WI38 (cell line): ENCODE results near the gene ARHGEF11.
"Not testable (repeated sequence)": the region's sequence is repeated elsewhere in the genome, so short reads cannot be mapped to it uniquely, and the experiment has no call there.

Experiments
- H3K4me3 ChIP-seq: 2 replicates; pipeline ENCODE4 v1.5.1; 2011; ENCODE audit warnings: low read depth, mild to moderate bottlenecking, control low read depth, low read length
- CTCF ChIP-seq: IDR thresholded peaks from 2 replicates; pipeline ENCODE4 v1.5.1; 2012; ENCODE audit warnings: low read depth, mild to moderate bottlenecking, control low read depth, low read length

Gene ARHGEF11

DNA sequence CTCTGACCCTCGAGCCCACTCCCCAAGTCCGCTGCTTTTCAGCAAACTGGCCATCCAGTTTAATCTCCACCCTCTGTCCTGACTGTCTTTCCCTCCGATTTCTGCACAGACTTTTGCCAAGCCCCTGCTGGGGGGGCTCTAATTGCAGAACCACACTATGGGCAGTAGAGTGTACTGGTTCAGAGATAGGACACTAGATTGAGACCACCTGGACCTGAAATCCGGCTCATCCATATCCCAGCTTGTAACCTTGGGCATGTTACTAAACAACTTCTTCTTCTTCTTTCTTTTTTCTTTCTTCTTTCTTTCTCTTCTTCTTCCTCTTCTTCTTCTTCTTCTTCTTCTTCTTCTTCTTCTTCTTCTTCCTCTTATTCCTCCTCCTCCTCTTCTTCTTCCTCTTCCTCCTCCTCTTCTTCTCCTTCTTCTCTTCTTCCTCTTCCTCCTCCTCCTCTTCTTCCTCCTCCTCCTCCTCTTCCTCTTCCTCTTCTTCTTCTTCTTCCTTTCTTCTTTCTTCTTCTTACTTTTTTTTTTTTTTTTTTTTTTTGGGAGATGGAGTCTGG is 117.4 kb downstream of the ARHGEF11 start:
- no peak overlapping the region for H3K4me3 ChIP-seq
- TF ChIP-seq CTCF: no peak; the same call in 1 of the 2 replicates

DNA sequence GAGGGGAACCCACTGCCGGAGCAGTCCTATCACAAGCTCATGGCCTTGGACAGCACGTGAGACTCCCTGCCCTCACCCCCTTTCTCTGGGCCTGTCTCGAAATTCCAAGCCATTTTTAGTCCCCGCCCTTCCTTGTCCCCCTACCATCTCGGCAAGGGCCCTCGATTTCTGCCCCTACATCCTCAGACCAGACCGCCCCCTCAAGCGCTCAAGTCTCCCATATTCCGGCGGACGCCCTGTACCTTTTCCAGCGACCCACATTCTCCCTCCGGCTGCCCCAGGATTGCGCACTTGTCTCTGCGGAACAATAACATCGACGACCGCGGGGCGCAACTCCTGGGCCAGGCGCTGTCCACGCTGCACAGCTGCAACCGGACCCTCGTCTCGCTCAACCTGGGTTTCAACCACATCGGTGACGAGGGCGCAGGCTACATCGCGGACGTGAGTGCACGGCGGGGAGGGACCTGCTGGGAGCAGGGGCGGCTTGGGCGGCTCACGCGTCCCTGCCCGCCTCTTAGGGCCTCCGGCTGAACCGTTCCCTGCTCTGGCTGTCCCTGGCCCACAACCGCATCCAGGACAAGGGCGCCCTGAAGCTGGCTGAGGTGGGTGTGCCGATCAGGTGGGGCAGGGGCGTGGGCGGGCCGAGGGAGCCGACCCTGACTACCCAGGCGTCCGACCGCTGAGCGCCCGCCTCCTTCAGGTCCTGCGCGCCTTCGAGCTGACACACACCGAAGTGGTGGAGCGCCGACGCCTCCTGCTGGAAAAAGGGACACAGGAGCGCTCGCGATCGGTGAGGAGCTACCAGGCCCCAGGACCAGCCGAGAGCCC is 118.1 kb downstream of the ARHGEF11 start:
- peak; percentile 72 for TF ChIP-seq CTCF
- peak overlapping the region; percentile 52 for H3K4me3 ChIP-seq

DNA sequence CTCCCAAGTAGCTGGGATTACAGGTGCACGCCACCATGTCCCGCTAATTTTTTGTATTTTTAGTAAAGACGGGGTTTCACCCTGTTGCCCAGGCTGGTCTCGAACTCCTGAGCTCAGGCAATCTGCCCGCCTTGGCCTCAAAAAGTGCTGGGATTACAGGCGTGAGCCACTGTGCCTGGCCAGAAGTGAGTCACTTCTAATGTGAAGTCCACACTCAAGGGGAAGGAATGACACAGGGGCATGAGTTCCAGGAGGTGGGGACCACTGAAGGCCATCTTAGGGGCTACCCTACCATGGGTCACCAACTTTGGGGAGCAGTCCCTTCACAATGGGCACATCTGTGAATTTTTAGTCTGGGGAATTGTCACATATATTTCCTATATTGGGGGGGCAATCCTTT is 118.8 kb downstream of the ARHGEF11 start:
- not testable (repeated sequence) for H3K4me3 ChIP-seq

DNA sequence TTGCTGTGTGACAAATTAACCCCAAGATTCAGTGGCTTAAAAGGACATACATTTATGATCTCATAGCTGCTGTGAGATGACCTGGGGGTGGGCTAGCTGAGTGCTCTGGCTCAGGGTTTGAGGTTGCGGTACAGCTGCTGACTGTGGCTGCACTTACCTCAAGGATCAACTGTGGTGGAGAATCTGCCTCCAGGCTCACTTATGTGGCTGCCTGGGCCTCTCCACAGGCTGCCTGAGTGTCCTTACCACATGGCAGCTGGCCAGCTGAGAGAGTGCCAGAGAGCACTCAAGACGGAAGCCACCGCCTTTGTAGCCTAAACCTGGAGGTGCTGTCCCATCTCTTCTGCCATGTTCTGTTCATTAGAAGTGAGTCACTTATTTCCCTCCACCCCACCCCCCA is 119.4 kb downstream of the ARHGEF11 start:
- H3K4me3 ChIP-seq: no peak overlapping the region
- TF ChIP-seq CTCF: no peak

DNA sequence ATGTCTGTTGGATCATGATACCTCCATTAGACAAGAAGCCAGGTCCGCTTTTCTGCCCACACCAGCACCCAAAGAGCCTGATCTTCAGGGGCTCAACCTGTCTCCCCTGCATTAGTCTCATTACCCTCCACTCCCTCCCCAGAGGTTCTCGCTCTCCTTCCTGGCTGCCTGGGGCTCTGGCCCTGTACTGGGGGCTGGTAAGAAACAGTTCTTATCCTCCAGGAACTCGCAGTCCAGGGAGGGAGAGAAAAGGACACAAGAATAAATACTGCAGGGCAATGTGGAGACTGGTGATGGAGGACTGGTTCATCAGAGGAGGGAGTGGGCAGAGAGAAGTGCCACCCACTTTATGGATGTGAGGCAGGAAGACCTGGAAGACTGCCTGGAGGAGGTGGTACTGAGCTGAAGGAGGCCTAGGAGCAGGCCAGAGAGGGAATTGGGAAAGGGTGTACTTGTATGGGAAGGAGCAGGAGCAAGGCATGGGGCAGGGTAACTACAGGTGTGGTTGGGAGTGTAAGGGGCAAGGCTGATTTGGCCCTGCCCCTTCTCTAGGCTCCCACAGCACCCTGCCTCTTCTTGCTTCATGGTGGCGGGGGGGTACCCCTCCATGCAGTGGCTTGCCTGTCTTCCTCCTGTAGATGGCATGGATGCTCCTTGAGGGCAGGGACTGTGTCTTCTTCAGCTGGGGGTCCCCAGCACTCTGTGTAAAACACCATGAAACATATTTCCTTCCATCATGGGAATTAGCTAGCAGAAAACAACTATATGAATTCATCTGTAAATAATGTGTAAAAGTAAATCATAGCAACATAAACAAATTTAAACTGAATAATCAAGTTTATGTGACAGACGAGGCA is 120.2 kb downstream of the ARHGEF11 start:
- TF ChIP-seq CTCF: no peak
- no peak overlapping the region for H3K4me3 ChIP-seq

DNA sequence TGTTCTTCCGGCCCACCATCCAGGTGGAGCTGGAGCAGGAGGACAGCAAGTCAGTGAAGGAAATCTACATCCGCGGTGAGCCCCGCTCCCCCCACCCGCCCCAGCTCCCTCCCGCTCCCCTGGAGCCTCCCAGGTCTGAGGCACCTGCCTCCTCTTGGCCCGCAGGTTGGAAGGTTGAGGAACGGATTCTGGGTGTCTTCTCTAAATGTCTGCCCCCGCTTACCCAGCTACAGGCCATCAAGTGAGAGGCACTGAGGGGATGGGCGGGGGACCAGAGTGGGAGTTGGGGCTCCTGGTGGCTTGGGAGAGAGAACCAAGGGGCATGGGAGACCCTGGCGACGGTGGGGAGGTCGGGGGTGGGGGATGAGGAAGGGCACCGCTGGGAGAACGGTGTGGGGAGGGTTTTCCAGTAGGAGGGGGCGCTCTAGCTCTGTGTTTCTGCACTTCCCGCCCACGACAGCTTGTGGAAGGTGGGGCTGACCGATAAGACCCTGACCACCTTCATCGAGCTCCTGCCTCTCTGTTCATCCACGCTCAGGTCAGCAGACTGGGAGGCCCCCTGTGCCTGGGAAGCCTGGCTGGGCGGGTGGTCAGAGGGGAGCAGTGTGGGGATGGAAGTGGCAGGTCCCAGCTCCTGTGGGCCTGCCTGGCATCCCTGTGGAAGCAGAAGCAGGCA is 120.9 kb downstream of the ARHGEF11 start:
- H3K4me3 ChIP-seq: no peak overlapping the region
- no peak for TF ChIP-seq CTCF

GRCh38 chr1:156923670-156924477 is 121.7 kb downstream of the ARHGEF11 start:
- TF ChIP-seq CTCF: no peak
- no peak overlapping the region for H3K4me3 ChIP-seq
